ENCODE data around the gene NKX1-2. TPM values are rescaled to one million over a fixed set of nuclear protein-coding genes. Genes with fewer than 3 reads are reported as not detected.
A peak's percentile ranks its signal among the peaks of the same experiment; 100 is the strongest.

The NKX1-2 gene
- total RNA-seq, 1 donor from 2014 or later: 0.29 TPM

- no peak for DNase-seq (ENCODE audit: extremely low spot score, unreplicated experiment)
- Mint-ChIP-seq H3K4me3 (peak overlapping the region; percentile 94), H3K36me3 (no peaks in the 10 kb centered on the region), H3K9me3 (no peaks in the 10 kb centered on the region), H3K4me1 (ENCODE audit: unreplicated experiment) (peaks cover 23% of the 10 kb centered on the region), H3K27me3 (peaks cover 2% of the 10 kb centered on the region), H3K27ac (peak overlapping the region; percentile 84)
- TF ChIP-seq CTCF (conservative IDR thresholded peaks at IDR 0.05): no peak
These were observed 12.5 kb upstream of the NKX1-2 start for GRCh38 chr10:124462348-124462695.

- peak within 1 kb of the TSS; percentile 94 for H3K4me3 Mint-ChIP-seq
- H3K4me1 Mint-ChIP-seq (ENCODE audit: unreplicated experiment): peaks cover 23% of the 10 kb centered on the region
- no peaks in the 10 kb centered on the region for H3K36me3 Mint-ChIP-seq
- peak; percentile 87 for DNase-seq (ENCODE audit: extremely low spot score, unreplicated experiment)
- peaks cover 5% of the 10 kb centered on the region for H3K27me3 Mint-ChIP-seq
- H3K27ac Mint-ChIP-seq: peak within 1 kb of the TSS; percentile 84
- H3K9me3 Mint-ChIP-seq: no peaks in the 10 kb centered on the region
- TF ChIP-seq CTCF (conservative IDR thresholded peaks at IDR 0.05): peak; percentile 73
These were observed 12.0 kb upstream of the NKX1-2 start, which contains the start of gene LHPP for GRCh38 chr10:124461642-124462347. Gene LHPP (plus strand): TSS chr10:124461823. CDS start chr10:124461863, 40 bp downstream.

- Mint-ChIP-seq H3K4me1 (ENCODE audit: unreplicated experiment) (peaks cover 16% of the 10 kb centered on the region), H3K4me3 (no peak overlapping the region), H3K9me3 (no peaks in the 10 kb centered on the region), H3K36me3 (no peaks in the 10 kb centered on the region), H3K27ac (no peak overlapping the region), H3K27me3 (peaks cover 21% of the 10 kb centered on the region)
- no peak for DNase-seq (ENCODE audit: extremely low spot score, unreplicated experiment)
- TF ChIP-seq CTCF (conservative IDR thresholded peaks at IDR 0.05): no peak
These were observed 10.3 kb upstream of the NKX1-2 start for GRCh38 chr10:124460144-124460543.

GRCh38 chr10:124459395-124459794, 9.6 kb upstream of the NKX1-2 start:
- DNase-seq (ENCODE audit: extremely low spot score, unreplicated experiment): no peak
- Mint-ChIP-seq H3K4me3 (no peak overlapping the region), H3K4me1 (ENCODE audit: unreplicated experiment) (peaks cover 13% of the 10 kb centered on the region), H3K27me3 (peaks cover 29% of the 10 kb centered on the region), H3K9me3 (no peaks in the 10 kb centered on the region), H3K36me3 (no peaks in the 10 kb centered on the region), H3K27ac (peak overlapping the region; percentile 40)
- no peak for TF ChIP-seq CTCF (conservative IDR thresholded peaks at IDR 0.05)

- H3K4me3 Mint-ChIP-seq: peak overlapping the region; percentile 23
- no peak for DNase-seq (ENCODE audit: extremely low spot score, unreplicated experiment)
- H3K27me3 Mint-ChIP-seq: peaks cover 34% of the 10 kb centered on the region
- peak overlapping the region; percentile 40 for H3K27ac Mint-ChIP-seq
- no peaks in the 10 kb centered on the region for H3K36me3 Mint-ChIP-seq
- no peak for TF ChIP-seq CTCF (conservative IDR thresholded peaks at IDR 0.05)
- H3K4me1 Mint-ChIP-seq (ENCODE audit: unreplicated experiment): peaks cover 8% of the 10 kb centered on the region
- H3K9me3 Mint-ChIP-seq: no peaks in the 10 kb centered on the region
These were observed 9.1 kb upstream of the NKX1-2 start for GRCh38 chr10:124458889-124459288.
